ENCODE results near the gene PPARG. TPM values are rescaled to one million over a fixed set of nuclear protein-coding genes. Genes with fewer than 3 reads are reported as not detected.

Gene PPARG
- total and polyA plus RNA-seq, 2 donors (not counting 3 experiments of a cell fraction or from before 2014, with no cell fraction given) = 0.15 to 1.3 TPM

DNA sequence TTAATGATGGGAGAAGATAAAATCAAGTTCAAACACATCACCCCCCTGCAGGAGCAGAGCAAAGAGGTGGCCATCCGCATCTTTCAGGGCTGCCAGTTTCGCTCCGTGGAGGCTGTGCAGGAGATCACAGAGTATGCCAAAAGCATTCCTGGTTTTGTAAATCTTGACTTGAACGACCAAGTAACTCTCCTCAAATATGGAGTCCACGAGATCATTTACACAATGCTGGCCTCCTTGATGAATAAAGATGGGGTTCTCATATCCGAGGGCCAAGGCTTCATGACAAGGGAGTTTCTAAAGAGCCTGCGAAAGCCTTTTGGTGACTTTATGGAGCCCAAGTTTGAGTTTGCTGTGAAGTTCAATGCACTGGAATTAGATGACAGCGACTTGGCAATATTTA is 127.9 kb downstream of the PPARG start:
- H3K9me3 ChIP-seq (replicated peaks; ENCODE audit: control insufficient read depth, insufficient read depth, low read length) = no peaks in the 10 kb centered on the region
- H3K27me3 ChIP-seq (ENCODE audit: control insufficient read depth in 2 of 2, insufficient read depth in 2 of 2, low read length in 2 of 2) = peaks cover 7% of the 10 kb centered on the region in 2 experiments
- no peak overlapping the region for H3K27ac ChIP-seq (ENCODE audit: insufficient read depth, low read depth, low read length)
- TF ChIP-seq, protein P1, sequence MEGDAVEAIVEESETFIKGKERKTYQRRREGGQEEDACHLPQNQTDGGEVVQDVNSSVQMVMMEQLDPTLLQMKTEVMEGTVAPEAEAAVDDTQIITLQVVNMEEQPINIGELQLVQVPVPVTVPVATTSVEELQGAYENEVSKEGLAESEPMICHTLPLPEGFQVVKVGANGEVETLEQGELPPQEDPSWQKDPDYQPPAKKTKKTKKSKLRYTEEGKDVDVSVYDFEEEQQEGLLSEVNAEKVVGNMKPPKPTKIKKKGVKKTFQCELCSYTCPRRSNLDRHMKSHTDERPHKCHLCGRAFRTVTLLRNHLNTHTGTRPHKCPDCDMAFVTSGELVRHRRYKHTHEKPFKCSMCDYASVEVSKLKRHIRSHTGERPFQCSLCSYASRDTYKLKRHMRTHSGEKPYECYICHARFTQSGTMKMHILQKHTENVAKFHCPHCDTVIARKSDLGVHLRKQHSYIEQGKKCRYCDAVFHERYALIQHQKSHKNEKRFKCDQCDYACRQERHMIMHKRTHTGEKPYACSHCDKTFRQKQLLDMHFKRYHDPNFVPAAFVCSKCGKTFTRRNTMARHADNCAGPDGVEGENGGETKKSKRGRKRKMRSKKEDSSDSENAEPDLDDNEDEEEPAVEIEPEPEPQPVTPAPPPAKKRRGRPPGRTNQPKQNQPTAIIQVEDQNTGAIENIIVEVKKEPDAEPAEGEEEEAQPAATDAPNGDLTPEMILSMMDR (IDR thresholded peaks at IDR 0.05; ENCODE audit: extremely low read depth in 1 of 2, insufficient read depth in 1 of 2, low read depth in 1 of 2, low read length in 2 of 2) = no peak
- TF ChIP-seq POLR2A (IDR thresholded peaks at IDR 0.05; ENCODE audit: low read depth, low read length) (no peak), EZH2 (IDR thresholded peaks at IDR 0.05; ENCODE audit: borderline replicate concordance, low read depth, low read length, severe bottlenecking) (no peak), JUN (IDR thresholded peaks at IDR 0.05; ENCODE audit: borderline replicate concordance, insufficient read depth, insufficient read length, low read depth) (no peak), MYC (IDR thresholded peaks at IDR 0.05; ENCODE audit: low read depth, low read length) (no peak), FOS (IDR thresholded peaks at IDR 0.05; ENCODE audit: borderline replicate concordance, insufficient read depth, low read length) (no peak), GATA2 (IDR thresholded peaks at IDR 0.05; ENCODE audit: insufficient read depth, insufficient read length, low read depth, low read length) (no peak), POLR2AphosphoS5 (IDR thresholded peaks at IDR 0.05; ENCODE audit: insufficient read depth, low read depth, low read length) (no peak)
- TF ChIP-seq, protein P2, sequence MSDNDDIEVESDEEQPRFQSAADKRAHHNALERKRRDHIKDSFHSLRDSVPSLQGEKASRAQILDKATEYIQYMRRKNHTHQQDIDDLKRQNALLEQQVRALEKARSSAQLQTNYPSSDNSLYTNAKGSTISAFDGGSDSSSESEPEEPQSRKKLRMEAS (IDR thresholded peaks at IDR 0.05; ENCODE audit: insufficient read depth, insufficient read length) = no peak
- H3K4me2 ChIP-seq (ENCODE audit: insufficient read depth, low read length) = no peak overlapping the region
- ChIA-PET POLR2A (no interaction called here), CTCF (no interaction called here)
- no peak overlapping the region for H2AFZ ChIP-seq (ENCODE audit: low read depth, low read length)
- H4K20me1 ChIP-seq (replicated peaks; ENCODE audit: control insufficient read depth, extremely low read depth, insufficient read depth, low read length) = no peaks in the 10 kb centered on the region
- H3K9me1 ChIP-seq (replicated peaks; ENCODE audit: control insufficient read depth, extremely low read depth, insufficient read depth, low read length) = no peaks in the 10 kb centered on the region
- FAIRE-seq = no peak
- BruUV-seq (replicated peaks) = no TSS peak
- no peaks in the 10 kb centered on the region for H3K4me1 ChIP-seq (ENCODE audit: control insufficient read depth, extremely low read depth, insufficient read depth, low read length)
- no peaks in the 10 kb centered on the region for H3K36me3 ChIP-seq (ENCODE audit: control insufficient read depth in 2 of 2, extremely low read depth in 1 of 2, insufficient read depth in 2 of 2, low read length in 2 of 2)
- no peak for DNase-seq (ENCODE audit: low read depth, low spot score)
- H3K79me2 ChIP-seq (ENCODE audit: control insufficient read depth, insufficient read depth, low read length) = no peaks in the 10 kb centered on the region
- intact Hi-C loops (cut with micrococcal nuclease) (no loop called here), dilution Hi-C loops (cut with MboI; ENCODE audit: extremely low pct_ligation_motif_present, low sequenced_read_pairs) (no loop called here)
- H3K4me3 ChIP-seq (replicated peaks in 1 of 3; ENCODE audit: insufficient read depth in 1 of 3, low read depth in 1 of 3, low read length in 3 of 3) = no peak overlapping the region
- no peak overlapping the region for H3K9ac ChIP-seq (replicated peaks; ENCODE audit: extremely low read depth, insufficient read depth, low read length)

Data from endothelial cell of umbilical vein (primary cell).